Keratinocyte (primary cell): ENCODE data around the gene VANGL1. TPM values are rescaled to one million over a fixed set of nuclear protein-coding genes. Genes with fewer than 3 reads are reported as not detected.

Source experiments
- DNase-seq: peaks from one replicate; pipeline ENCODE4 v3.0.0-alpha.2; 2011; ENCODE audit warnings: low read depth, missing footprints, low spot score
- FAIRE-seq: peaks from 2 replicates; lab custom pipeline; 2011; peaks lifted over from hg19 to GRCh38; lab: Jason Lieb, UNC
- H2AFZ ChIP-seq: 2 replicates; pipeline ENCODE4 v1.6.0; 2012; ENCODE audit warnings: low read length, control low read depth, inconsistent platforms; ENCODE audit not compliant: control insufficient read depth
- H3K27ac ChIP-seq: 2 replicates; pipeline ENCODE4 v1.5.1; 2011; ENCODE audit warnings: low read length; ENCODE audit not compliant: control insufficient read depth, insufficient read depth
- H3K27me3 ChIP-seq: 3 replicates; pipeline ENCODE4 v1.6.0; 2011; ENCODE audit warnings: low read length; ENCODE audit not compliant: control insufficient read depth, insufficient read depth; ENCODE audit errors: extremely low read depth
- H3K36me3 ChIP-seq, 2 experiments: 2 replicates in 1 of 2; 3 replicates in 1 of 2; pipeline ENCODE4 v1.5.1; 2011; ENCODE audit warnings: low read length in 2 of 2, mild to moderate bottlenecking in 1 of 2; ENCODE audit not compliant: control insufficient read depth in 2 of 2, insufficient read depth in 2 of 2; ENCODE audit errors: extremely low read depth in 1 of 2
- H3K4me1 ChIP-seq: 3 replicates; pipeline ENCODE4 v1.5.1; 2011; ENCODE audit warnings: low read length; ENCODE audit not compliant: control insufficient read depth, insufficient read depth; ENCODE audit errors: extremely low read depth
- H3K4me2 ChIP-seq: 3 replicates; pipeline ENCODE4 v1.6.0; 2011; ENCODE audit warnings: low read depth, low read length; ENCODE audit not compliant: control insufficient read depth, insufficient read depth; ENCODE audit errors: extremely low read depth
- H3K4me3 ChIP-seq, 3 experiments: fragments of 200-600 bp in 1 of 3; sonication (generic) in 1 of 3; 2 replicates in 2 of 3; 3 replicates in 1 of 3; pipeline ENCODE4 v1.5.1; 2011 to 2016; ENCODE audit warnings: low read length in 3 of 3, mild to moderate bottlenecking in 3 of 3, control low read depth in 2 of 3, inconsistent platforms in 1 of 3, low read depth in 1 of 3, mixed read lengths in 1 of 3, mixed run types in 1 of 3, moderate library complexity in 1 of 3; ENCODE audit not compliant: control insufficient read depth in 2 of 3, insufficient read depth in 2 of 3; ENCODE audit errors: extremely low read depth in 1 of 3
- H3K79me2 ChIP-seq: 2 replicates; pipeline ENCODE4 v1.6.0; 2012; ENCODE audit warnings: low read length; ENCODE audit not compliant: control insufficient read depth, insufficient read depth
- H3K9ac ChIP-seq: 3 replicates; pipeline ENCODE4 v1.6.0; 2011; ENCODE audit warnings: low read length; ENCODE audit not compliant: control insufficient read depth, insufficient read depth; ENCODE audit errors: extremely low read depth
- H3K9me1 ChIP-seq: 3 replicates; pipeline ENCODE4 v1.6.0; 2011; ENCODE audit warnings: low read length; ENCODE audit not compliant: control insufficient read depth, insufficient read depth; ENCODE audit errors: extremely low read depth
- H3K9me3 ChIP-seq: 2 replicates; pipeline ENCODE4 v1.5.1; 2012; ENCODE audit warnings: low read depth, low read length; ENCODE audit not compliant: control insufficient read depth
- H4K20me1 ChIP-seq: 3 replicates; pipeline ENCODE4 v1.6.0; 2011; ENCODE audit warnings: low read length; ENCODE audit not compliant: control insufficient read depth, insufficient read depth; ENCODE audit errors: extremely low read depth
- EZH2 ChIP-seq: IDR thresholded peaks from one replicate; pipeline ENCODE4 v1.6.1; 2012; ENCODE audit warnings: inconsistent platforms, mild to moderate bottlenecking, low read length, moderate library complexity
- dilution Hi-C: fragments of 300-500 bp; cut with MboI; formaldehyde crosslinking; loops from one replicate; pipeline ENCODE4 v1.7.0; 2020; ENCODE audit warnings: low sequenced_read_pairs; ENCODE audit not compliant: extremely low pct_ligation_motif_present
- polyA plus RNA-seq, 5 experiments: library from polyadenylated mRNA; depleted of rRNA in 3 of 5; stranded (reverse) in 3 of 5; stranded (forward) in 1 of 5; unstranded in 1 of 5; fragments of >200 nt; gene quantifications; 1 replicate in 1 of 5; 2 replicates in 3 of 5; 3 replicates in 1 of 5; pipeline versions ENCODE4 v1.2.1 to v1.2.3, GENCODE V29; 2011 to 2012; ENCODE audit warnings: missing spikeins in 2 of 5, low read depth in 1 of 5, low replicate concordance in 1 of 5
- TF ChIP-seq, protein P1 (sequence below), 3 experiments: IDR thresholded peaks in 1 of 3; conservative IDR thresholded peaks in 1 of 3; optimal IDR thresholded peaks in 1 of 3; 2 replicates in 2 of 3; 3 replicates in 1 of 3; pipeline versions ENCODE3 to v1.5.1; 2011; ENCODE audit warnings: low read length in 3 of 3, mild to moderate bottlenecking in 3 of 3, moderate library complexity in 2 of 3, control low read depth in 1 of 3, inconsistent platforms in 1 of 3; ENCODE audit not compliant: insufficient read depth in 2 of 3; ENCODE audit errors: extremely low read depth in 1 of 3

The VANGL1 gene
- polyA plus RNA-seq, 1 donor (not counting 4 experiments of a cell fraction or from before 2014, with no cell fraction given), result 22.4 TPM

DNA sequence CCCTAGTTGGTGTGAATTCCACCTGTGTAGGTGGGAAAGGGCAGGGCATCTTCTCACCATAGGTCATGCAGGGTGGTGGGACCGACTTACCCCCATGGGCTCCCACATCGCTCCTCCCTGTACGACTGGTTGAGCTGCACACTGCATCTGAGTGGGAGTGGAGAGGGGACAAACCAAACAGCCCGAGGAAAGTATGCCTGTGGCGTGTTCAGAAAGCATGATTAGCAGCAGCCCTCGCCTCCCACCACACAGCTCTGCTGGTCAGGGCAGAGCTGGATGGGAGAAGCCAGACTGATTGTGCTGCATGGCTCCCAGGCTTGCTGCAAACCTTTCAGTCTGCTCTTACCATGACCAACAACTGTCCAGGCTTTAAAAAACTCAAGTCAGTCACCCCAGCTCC, 24.4 kb downstream of the VANGL1 start:
- Histone ChIP-seq H3K79me2 (peaks cover 30% of the 10 kb centered on the region), H3K27ac (no peak overlapping the region), H4K20me1 (no peaks in the 10 kb centered on the region), H3K27me3 (no peaks in the 10 kb centered on the region), H3K9ac (no peak overlapping the region), H3K4me1 (peaks cover 36% of the 10 kb centered on the region), H3K9me1 (peaks cover 4% of the 10 kb centered on the region), H3K4me2 (no peak overlapping the region), H3K9me3 (peaks cover 10% of the 10 kb centered on the region), H2AFZ (no peak overlapping the region), H3K36me3 (peaks cover 16 to 44% of the 10 kb centered on the region in 2 experiments), H3K4me3 (no peak overlapping the region)
- DNase-seq (no peak), FAIRE-seq (no peak)
- dilution Hi-C loops, result no loop called here
- TF ChIP-seq, protein P1, sequence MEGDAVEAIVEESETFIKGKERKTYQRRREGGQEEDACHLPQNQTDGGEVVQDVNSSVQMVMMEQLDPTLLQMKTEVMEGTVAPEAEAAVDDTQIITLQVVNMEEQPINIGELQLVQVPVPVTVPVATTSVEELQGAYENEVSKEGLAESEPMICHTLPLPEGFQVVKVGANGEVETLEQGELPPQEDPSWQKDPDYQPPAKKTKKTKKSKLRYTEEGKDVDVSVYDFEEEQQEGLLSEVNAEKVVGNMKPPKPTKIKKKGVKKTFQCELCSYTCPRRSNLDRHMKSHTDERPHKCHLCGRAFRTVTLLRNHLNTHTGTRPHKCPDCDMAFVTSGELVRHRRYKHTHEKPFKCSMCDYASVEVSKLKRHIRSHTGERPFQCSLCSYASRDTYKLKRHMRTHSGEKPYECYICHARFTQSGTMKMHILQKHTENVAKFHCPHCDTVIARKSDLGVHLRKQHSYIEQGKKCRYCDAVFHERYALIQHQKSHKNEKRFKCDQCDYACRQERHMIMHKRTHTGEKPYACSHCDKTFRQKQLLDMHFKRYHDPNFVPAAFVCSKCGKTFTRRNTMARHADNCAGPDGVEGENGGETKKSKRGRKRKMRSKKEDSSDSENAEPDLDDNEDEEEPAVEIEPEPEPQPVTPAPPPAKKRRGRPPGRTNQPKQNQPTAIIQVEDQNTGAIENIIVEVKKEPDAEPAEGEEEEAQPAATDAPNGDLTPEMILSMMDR (optimal IDR thresholded peaks at IDR 0.05 in 1 of 3, IDR thresholded peaks at IDR 0.05 in 1 of 3, conservative IDR thresholded peaks at IDR 0.05 in 1 of 3; ENCODE audit: extremely low read depth in 1 of 3, insufficient read depth in 2 of 3, low read length in 3 of 3), result no peak
- TF ChIP-seq EZH2, result no peak

DNA sequence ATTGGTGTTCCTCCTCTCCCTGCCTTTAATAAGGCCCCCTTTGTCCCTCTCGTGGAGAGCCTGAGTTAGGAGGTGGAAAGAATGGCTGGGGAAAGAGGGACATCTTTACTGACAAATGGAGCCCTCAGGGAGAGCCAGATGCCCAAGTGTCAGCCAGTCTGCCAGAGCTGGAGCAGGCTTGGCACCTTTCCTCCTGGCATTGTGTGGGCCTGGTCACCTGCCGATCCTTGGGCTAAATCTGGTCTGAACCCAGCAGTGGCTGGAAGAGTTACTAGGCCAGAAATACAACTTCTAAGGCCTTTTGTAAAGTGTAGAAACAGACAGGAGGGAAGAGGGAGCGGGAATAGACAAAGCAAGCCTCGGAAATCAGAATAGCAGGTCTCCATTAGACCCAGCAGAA, 24.9 kb downstream of the VANGL1 start:
- Histone ChIP-seq H3K4me1 (peaks cover 41% of the 10 kb centered on the region), H3K9me3 (peaks cover 10% of the 10 kb centered on the region), H2AFZ (no peak overlapping the region), H3K4me2 (no peak overlapping the region), H3K9me1 (peaks cover 4% of the 10 kb centered on the region), H3K79me2 (peaks cover 32% of the 10 kb centered on the region), H3K9ac (no peak overlapping the region), H3K4me3 (no peak overlapping the region), H3K36me3 (peaks cover 19 to 46% of the 10 kb centered on the region in 2 experiments), H3K27ac (no peak overlapping the region), H4K20me1 (no peaks in the 10 kb centered on the region), H3K27me3 (no peaks in the 10 kb centered on the region)
- no peak for DNase-seq
- TF ChIP-seq EZH2, result no peak
- TF ChIP-seq, protein P1 (optimal IDR thresholded peaks at IDR 0.05 in 1 of 3, IDR thresholded peaks at IDR 0.05 in 1 of 3, conservative IDR thresholded peaks at IDR 0.05 in 1 of 3; ENCODE audit: extremely low read depth in 1 of 3, insufficient read depth in 2 of 3, low read length in 3 of 3), result no peak
- no peak for FAIRE-seq
- dilution Hi-C loops, result no loop called here
